Lung (tissue), 16 donors: ENCODE measurements around the gene PPP3CB. TPM values are rescaled to one million over a fixed set of nuclear protein-coding genes. Genes with fewer than 3 reads are reported as not detected.
A peak's percentile ranks its signal among the peaks of the same experiment; 100 is the strongest.

Experiments used
- ATAC-seq: fragments of 200-7000 bp; cut with Tn5 transposase; one replicate; pipeline ENCODE4 v1.9.1; 2020; ENCODE audit warnings: moderate number of reproducible peaks; ENCODE audit not compliant: insufficient read depth, low FRiP score
- DNase-seq, 3 donors: peaks; one replicate each; pipeline ENCODE4 v3.0.0-alpha.2; 2013 to 2017
- H3K27ac ChIP-seq, 2 donors: one replicate each; pipeline ENCODE4 v1.5.1; 2013; ENCODE audit warnings: mild to moderate bottlenecking in 2 of 2, moderate library complexity in 2 of 2, control low read depth in 1 of 2, inconsistent platforms in 1 of 2, low read depth in 1 of 2, low read length in 1 of 2
- H3K27me3 ChIP-seq, 3 donors: one replicate each; pipeline ENCODE4 v1.5.1; 2013; ENCODE audit warnings: low read length in 2 of 3; ENCODE audit not compliant: control insufficient read depth in 3 of 3, insufficient read depth in 3 of 3
- H3K36me3 ChIP-seq, 4 donors: one replicate each; pipeline ENCODE4 v1.5.1; 2013; ENCODE audit warnings: low read length in 4 of 4, mild to moderate bottlenecking in 1 of 4, moderate library complexity in 1 of 4; ENCODE audit not compliant: control insufficient read depth in 4 of 4, insufficient read depth in 4 of 4
- H3K4me1 ChIP-seq, 5 donors: one replicate each; pipeline ENCODE4 v1.5.1; 2013; ENCODE audit warnings: low read length in 5 of 5, mild to moderate bottlenecking in 2 of 5, moderate library complexity in 1 of 5; ENCODE audit not compliant: control insufficient read depth in 5 of 5, insufficient read depth in 5 of 5
- H3K4me3 ChIP-seq: one replicate; pipeline ENCODE4 v1.5.1; 2013; ENCODE audit warnings: mild to moderate bottlenecking, control low read depth, moderate library complexity
- H3K9ac ChIP-seq, 2 donors: one replicate each; pipeline ENCODE4 v1.5.1; 2013; ENCODE audit warnings: low read length in 2 of 2, control low read depth in 1 of 2; ENCODE audit not compliant: insufficient read depth in 1 of 2
- H3K9me3 ChIP-seq, 4 donors: one replicate each; pipeline ENCODE4 v1.5.1; 2013; ENCODE audit warnings: low read length in 3 of 4, mild to moderate bottlenecking in 1 of 4, moderate library complexity in 1 of 4; ENCODE audit not compliant: control insufficient read depth in 4 of 4, insufficient read depth in 3 of 4
- CTCF ChIP-seq: IDR thresholded peaks from 2 replicates; pipeline ENCODE4 v1.5.1; 2012; ENCODE audit warnings: mild to moderate bottlenecking; ENCODE audit errors: control extremely low read depth, extremely low read depth
- WGBS, 2 donors: extraction: QIAGEN DNeasy Blood & Tissue Kit; methylation state at CpG; one replicate each; pipeline ENCODE4 v1.1.7; 2013; 5-methylcytosine and 5-hydroxymethylcytosine counted together
- long read RNA-seq, 5 donors: transcript quantifications; one replicate each; lab custom pipeline, GENCODE V29; 2026
- polyA plus RNA-seq, 2 donors: library from polyadenylated mRNA; stranded (reverse); fragments of 200-250 nt; gene quantifications; one replicate each; pipeline ENCODE4 v1.2.1, GENCODE V29; 2013
- total RNA-seq, 2 donors: library from RNA; depleted of rRNA in 1 of 2; stranded (reverse); fragments of >200 nt in 1 of 2; gene quantifications; one replicate each; pipeline ENCODE4 v1.2.1, GENCODE V29; 2014 to 2021
- donor health status: control.
- donor health status: control.
- donor health status: Bipolar disorder and iron deficiency.
- donor health status: healthy.
- donor health status: DM: yes; HTN: yes; CAD: no.

The PPP3CB gene
- total RNA-seq (10 to 100 TPM; 34.9 to 65.0 TPM), polyA plus RNA-seq (10 to 100 TPM; 21.5 to 22.0 TPM)
- long read RNA-seq, donor 1, transcript PPP3CB-201 (12 exons, 2,418 nt) = major isoform, 6 of 15 reads
- long read RNA-seq, donor 1, transcript PPP3CB-202 (14 exons, 3,501 nt) = major isoform, 6 of 15 reads
- long read RNA-seq, donor 1, partial matches to known transcripts = 0 of 15 reads
- long read RNA-seq, donor 1, other reads (novel, unspliced or antisense) = 0 of 15 reads
- long read RNA-seq, donor 2, partial matches to known transcripts = 0 of 1 reads
- long read RNA-seq, donor 2, other reads (novel, unspliced or antisense) = 0 of 1 reads
- long read RNA-seq, donor 3, partial matches to known transcripts = 5 of 10 reads
- long read RNA-seq, donor 3, other reads (novel, unspliced or antisense) = 0 of 10 reads
- long read RNA-seq, donor 4, partial matches to known transcripts = 0 of 2 reads
- long read RNA-seq, donor 4, other reads (novel, unspliced or antisense) = 0 of 2 reads
- long read RNA-seq, donor 5, transcript PPP3CB-201 (12 exons, 2,418 nt) = major isoform, 5 of 13 reads
- long read RNA-seq, donor 5, partial matches to known transcripts = 5 of 13 reads
- long read RNA-seq, donor 5, other reads (novel, unspliced or antisense) = 0 of 13 reads

GRCh38 chr10:73495884-73496674, at the start of gene PPP3CB:
Gene PPP3CB, minus strand, starts transcription at chr10:73496024. Its CDS starts 135 bp downstream, at chr10:73495889.
- 7 to 8% methylated on average over 23 to 28 of the region's 28 CpGs for WGBS, 2 donors
- Histone ChIP-seq H3K4me1 (peaks cover 5 to 27% (median 10%) of the 10 kb centered on the region in 5 donors), H3K27ac (peak within 1 kb of the TSS; percentile 93 to 100), H3K9me3 (no peaks in the 10 kb centered on the region), H3K36me3 (peaks cover 3 to 15% (median 9%) of the 10 kb centered on the region in 4 donors), H3K9ac (peak within 1 kb of the TSS; percentile 82 to 84), H3K4me3 (peak within 1 kb of the TSS; percentile 91), H3K27me3 (no peaks in the 10 kb centered on the region)
- no peak for TF ChIP-seq CTCF
- peak; percentile 84 for ATAC-seq
- peak; percentile 97 to 98 (median 97) for DNase-seq

DNA sequence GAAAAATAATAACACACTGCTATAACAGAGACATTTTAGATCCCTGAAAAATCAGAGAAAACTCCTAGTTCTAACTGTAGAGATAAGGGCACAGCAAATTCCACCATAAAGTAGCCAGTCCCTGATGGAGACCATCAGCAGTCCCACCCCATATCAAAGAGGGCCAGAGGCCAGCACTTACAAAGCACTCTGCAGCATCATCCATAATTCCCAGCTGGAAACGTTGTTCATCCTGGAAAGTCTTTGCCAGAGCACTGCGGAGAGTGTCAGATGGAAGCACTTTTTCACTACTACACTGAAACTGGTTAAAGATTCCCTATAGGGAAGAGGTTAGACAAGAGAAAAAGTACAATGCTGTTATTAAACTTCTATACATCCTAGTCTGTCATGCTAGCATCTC, 49.5 kb upstream of the PPP3CB start:
- Histone ChIP-seq H3K27ac (no peak overlapping the region), H3K4me3 (no peak overlapping the region), H3K36me3 (peaks cover 8 to 14% (median 9%) of the 10 kb centered on the region in 4 donors), H3K4me1 (no peaks in the 10 kb centered on the region), H3K9ac (no peak overlapping the region), H3K27me3 (no peaks in the 10 kb centered on the region), H3K9me3 (no peaks in the 10 kb centered on the region)
- TF ChIP-seq CTCF = no peak
- ATAC-seq (no peak), DNase-seq (no peak)
- 83 to 91% methylated on average over 2 of the region's 2 CpGs for WGBS, 2 donors

- H3K4me1 ChIP-seq = no peaks in the 10 kb centered on the region
- WGBS, 2 donors = 98% methylated on average over 7 of the region's 7 CpGs
- ATAC-seq (no peak), DNase-seq (no peak)
- no peaks in the 10 kb centered on the region for H3K27me3 ChIP-seq
- no peak overlapping the region for H3K27ac ChIP-seq
- no peak overlapping the region for H3K9ac ChIP-seq
- peaks cover 8 to 19% (median 18%) of the 10 kb centered on the region in 4 donors for H3K36me3 ChIP-seq
- TF ChIP-seq CTCF = no peak
- no peaks in the 10 kb centered on the region for H3K9me3 ChIP-seq
- no peak overlapping the region for H3K4me3 ChIP-seq
Measured at GRCh38 chr10:73537709-73538108, 41.9 kb upstream of the PPP3CB start.
